Measurements from ENCODE around the gene GCC1.

DNA sequence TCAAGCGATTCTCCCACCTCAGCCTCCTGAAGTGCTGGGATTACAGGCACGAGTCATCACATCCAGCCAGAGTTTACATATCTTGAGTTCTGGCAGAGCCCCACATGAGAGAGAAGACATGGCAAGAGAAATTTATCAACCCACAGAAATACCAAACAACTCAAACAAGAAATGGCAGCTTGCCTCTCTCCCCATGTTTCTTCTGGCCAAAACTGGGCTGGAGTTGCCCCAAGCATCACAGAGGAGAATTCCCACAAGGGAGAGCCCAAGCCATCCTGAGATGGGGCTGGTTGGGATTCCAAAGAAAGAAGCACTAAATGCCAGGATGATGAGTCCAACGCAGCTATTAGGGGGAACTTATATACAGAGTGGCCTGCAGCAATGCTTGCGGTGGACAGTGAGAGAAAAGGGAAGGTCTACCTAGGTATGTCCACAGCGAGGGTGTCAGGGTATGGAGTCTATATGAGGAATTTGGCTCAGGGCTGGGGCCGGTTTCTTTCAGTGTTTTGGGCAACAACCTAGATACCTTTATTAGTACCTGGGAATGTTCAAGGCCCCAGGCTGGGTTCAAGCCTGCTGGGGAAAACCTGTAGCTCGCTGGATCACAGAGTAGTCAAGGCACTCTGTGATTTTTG, 47.0 kb upstream of the GCC1 start:
- TF ChIP-seq, protein P1, sequence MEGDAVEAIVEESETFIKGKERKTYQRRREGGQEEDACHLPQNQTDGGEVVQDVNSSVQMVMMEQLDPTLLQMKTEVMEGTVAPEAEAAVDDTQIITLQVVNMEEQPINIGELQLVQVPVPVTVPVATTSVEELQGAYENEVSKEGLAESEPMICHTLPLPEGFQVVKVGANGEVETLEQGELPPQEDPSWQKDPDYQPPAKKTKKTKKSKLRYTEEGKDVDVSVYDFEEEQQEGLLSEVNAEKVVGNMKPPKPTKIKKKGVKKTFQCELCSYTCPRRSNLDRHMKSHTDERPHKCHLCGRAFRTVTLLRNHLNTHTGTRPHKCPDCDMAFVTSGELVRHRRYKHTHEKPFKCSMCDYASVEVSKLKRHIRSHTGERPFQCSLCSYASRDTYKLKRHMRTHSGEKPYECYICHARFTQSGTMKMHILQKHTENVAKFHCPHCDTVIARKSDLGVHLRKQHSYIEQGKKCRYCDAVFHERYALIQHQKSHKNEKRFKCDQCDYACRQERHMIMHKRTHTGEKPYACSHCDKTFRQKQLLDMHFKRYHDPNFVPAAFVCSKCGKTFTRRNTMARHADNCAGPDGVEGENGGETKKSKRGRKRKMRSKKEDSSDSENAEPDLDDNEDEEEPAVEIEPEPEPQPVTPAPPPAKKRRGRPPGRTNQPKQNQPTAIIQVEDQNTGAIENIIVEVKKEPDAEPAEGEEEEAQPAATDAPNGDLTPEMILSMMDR (IDR thresholded peaks at IDR 0.05), result no peak
- no peak for TF ChIP-seq SIN3A (IDR thresholded peaks at IDR 0.05; ENCODE audit: borderline replicate concordance, insufficient read depth, low read depth, low read length)
- no peak for TF ChIP-seq POLR2AphosphoS5 (IDR thresholded peaks at IDR 0.05; ENCODE audit: low read depth, low read length)
- TF ChIP-seq, protein P2, sequence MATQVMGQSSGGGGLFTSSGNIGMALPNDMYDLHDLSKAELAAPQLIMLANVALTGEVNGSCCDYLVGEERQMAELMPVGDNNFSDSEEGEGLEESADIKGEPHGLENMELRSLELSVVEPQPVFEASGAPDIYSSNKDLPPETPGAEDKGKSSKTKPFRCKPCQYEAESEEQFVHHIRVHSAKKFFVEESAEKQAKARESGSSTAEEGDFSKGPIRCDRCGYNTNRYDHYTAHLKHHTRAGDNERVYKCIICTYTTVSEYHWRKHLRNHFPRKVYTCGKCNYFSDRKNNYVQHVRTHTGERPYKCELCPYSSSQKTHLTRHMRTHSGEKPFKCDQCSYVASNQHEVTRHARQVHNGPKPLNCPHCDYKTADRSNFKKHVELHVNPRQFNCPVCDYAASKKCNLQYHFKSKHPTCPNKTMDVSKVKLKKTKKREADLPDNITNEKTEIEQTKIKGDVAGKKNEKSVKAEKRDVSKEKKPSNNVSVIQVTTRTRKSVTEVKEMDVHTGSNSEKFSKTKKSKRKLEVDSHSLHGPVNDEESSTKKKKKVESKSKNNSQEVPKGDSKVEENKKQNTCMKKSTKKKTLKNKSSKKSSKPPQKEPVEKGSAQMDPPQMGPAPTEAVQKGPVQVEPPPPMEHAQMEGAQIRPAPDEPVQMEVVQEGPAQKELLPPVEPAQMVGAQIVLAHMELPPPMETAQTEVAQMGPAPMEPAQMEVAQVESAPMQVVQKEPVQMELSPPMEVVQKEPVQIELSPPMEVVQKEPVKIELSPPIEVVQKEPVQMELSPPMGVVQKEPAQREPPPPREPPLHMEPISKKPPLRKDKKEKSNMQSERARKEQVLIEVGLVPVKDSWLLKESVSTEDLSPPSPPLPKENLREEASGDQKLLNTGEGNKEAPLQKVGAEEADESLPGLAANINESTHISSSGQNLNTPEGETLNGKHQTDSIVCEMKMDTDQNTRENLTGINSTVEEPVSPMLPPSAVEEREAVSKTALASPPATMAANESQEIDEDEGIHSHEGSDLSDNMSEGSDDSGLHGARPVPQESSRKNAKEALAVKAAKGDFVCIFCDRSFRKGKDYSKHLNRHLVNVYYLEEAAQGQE (IDR thresholded peaks at IDR 0.05; ENCODE audit: insufficient read depth in 1 of 2, low read depth in 2 of 2, low read length in 1 of 2), result no peak
- TF ChIP-seq TCF7L2 (IDR thresholded peaks at IDR 0.05; ENCODE audit: low read depth, low read length), result no peak

Data from Panc1 (cell line).